HL-60 (cell line): ENCODE data around the gene PTMA.

Source experiments
- POLR2AphosphoS5 ChIP-seq: IDR thresholded peaks from 2 replicates; pipeline ENCODE4 v1.6.1; 2012; ENCODE audit warnings: low read depth
- TF ChIP-seq, protein P1 (sequence below): IDR thresholded peaks from one replicate; pipeline ENCODE4 v1.5.1; 2011; ENCODE audit warnings: low read length, control low read depth, inconsistent platforms; ENCODE audit not compliant: insufficient read depth

DNA sequence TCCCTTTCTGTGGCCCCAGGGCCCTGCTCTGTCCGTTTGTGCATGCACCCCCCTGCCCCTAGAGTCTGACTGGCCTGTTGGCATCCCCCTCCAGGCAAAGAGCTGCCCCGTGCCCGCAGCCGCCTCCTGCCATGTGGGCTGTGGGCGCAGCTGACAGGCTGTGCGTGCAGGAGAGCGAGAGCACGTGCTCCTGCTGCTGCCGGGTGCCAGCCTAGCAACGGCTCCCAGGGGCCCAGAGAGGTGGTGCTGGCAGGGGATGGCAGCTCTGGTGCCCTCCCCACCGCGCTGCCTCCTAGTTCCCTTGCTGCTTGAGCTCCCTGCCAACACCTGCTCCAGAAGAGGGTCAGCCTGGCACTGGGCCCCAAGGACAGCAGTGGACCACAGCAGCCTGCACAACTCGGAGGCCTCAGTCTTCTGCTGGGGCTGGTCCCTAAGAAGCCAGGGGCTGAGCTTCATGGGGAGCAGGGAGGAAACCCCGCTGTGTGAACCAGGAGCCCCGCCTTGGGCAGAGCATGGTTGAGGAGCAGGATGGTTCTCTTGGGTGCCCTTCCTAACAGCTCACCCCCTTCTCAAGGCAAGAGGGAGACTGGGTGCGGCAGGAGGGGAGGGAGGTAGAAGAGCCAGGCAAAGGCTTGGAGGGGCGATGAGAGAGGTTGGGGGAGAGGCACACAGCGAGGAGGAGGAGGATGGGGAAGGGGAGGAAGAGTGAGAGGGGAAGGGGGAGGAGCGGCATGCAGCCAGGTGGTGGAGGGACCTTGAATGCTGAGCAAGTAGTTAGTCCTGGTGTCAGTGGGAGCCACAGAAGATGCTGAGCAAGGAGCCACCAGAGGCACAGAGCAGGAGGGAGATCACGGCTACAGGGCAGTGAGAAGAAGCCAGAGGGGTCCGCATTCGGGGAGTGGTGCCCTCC, 23.8 kb upstream of the PTMA start:
- TF ChIP-seq, protein P1, sequence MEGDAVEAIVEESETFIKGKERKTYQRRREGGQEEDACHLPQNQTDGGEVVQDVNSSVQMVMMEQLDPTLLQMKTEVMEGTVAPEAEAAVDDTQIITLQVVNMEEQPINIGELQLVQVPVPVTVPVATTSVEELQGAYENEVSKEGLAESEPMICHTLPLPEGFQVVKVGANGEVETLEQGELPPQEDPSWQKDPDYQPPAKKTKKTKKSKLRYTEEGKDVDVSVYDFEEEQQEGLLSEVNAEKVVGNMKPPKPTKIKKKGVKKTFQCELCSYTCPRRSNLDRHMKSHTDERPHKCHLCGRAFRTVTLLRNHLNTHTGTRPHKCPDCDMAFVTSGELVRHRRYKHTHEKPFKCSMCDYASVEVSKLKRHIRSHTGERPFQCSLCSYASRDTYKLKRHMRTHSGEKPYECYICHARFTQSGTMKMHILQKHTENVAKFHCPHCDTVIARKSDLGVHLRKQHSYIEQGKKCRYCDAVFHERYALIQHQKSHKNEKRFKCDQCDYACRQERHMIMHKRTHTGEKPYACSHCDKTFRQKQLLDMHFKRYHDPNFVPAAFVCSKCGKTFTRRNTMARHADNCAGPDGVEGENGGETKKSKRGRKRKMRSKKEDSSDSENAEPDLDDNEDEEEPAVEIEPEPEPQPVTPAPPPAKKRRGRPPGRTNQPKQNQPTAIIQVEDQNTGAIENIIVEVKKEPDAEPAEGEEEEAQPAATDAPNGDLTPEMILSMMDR, result no peak
- peak; percentile 89 for TF ChIP-seq POLR2AphosphoS5
